A375 (cell line): ENCODE measurements around the gene YBX3. TPM values are rescaled to one million over a fixed set of nuclear protein-coding genes. Genes with fewer than 3 reads are reported as not detected.

ENCODE experiments used
- total RNA-seq: library from RNA; depleted of rRNA; stranded (reverse); fragments of >200 nt; shearing (Covaris generic); gene quantifications from 2 replicates; pipeline ENCODE4 v1.2.3, GENCODE V29; 2014; rRNA removed

Gene YBX3
- total RNA-seq: 167 and 178 TPM in 2 replicates

GRCh38 chr12:10722905-10723746 lies at the start of gene YBX3:
YBX3 (minus strand) TSS chr12:10723323; CDS start chr12:10723111, 212 bp downstream.

GRCh38 chr12:10673659-10674384 lies 49.3 kb downstream of the YBX3 start, which contains the start of gene STYK1:
STYK1 (minus strand) TSS chr12:10674052; CDS start chr12:10634618, 39,434 bp downstream.

Other genes with a start within 250 kb of the YBX3 start
- gene EIF2S3B, start 217.4 kb downstream of the YBX3 start, total RNA-seq: 0.57 and 2.8 TPM in 2 replicates
- gene MAGOHB, start 109.7 kb downstream of the YBX3 start, total RNA-seq: 81.4 and 111 TPM in 2 replicates
- 0.29 and 0.87 TPM in 2 replicates for gene STYK1, start 49.3 kb downstream of the YBX3 start, total RNA-seq
- gene TAS2R7, start 79.3 kb upstream of the YBX3 start, total RNA-seq: not detected in 2 replicates
- gene TAS2R8, start 84.0 kb upstream of the YBX3 start, total RNA-seq: not detected in 2 replicates
- not detected in 2 replicates for gene TAS2R9, start 86.8 kb upstream of the YBX3 start, total RNA-seq
- gene TAS2R10, start 103.0 kb upstream of the YBX3 start, total RNA-seq: 0.75 TPM in 1 of 2 replicates, not detected in the other
- gene PRR4, start 126.2 kb upstream of the YBX3 start, total RNA-seq: 9.5 and 14.6 TPM in 2 replicates
- 6.1 and 15.7 TPM in 2 replicates for gene PRH1, start 160.9 kb upstream of the YBX3 start, total RNA-seq
- gene TAS2R13, start 186.2 kb upstream of the YBX3 start, total RNA-seq: 0.24 and 0.79 TPM in 2 replicates
- 0.91 and 0.98 TPM in 2 replicates for gene PRH2, start 205.9 kb upstream of the YBX3 start, total RNA-seq
- gene TAS2R14, start 215.9 kb upstream of the YBX3 start, total RNA-seq: 1.5 and 2.2 TPM in 2 replicates